GM19397 (cell line): ENCODE measurements around the gene MDC1.

Experiments used
- ATAC-seq: cut with Tn5 transposase; IDR thresholded peaks from one replicate; pipeline ENCODE4 v1.9.1; 2021; ENCODE audit warnings: mild to moderate bottlenecking, moderate library complexity; ENCODE audit not compliant: unreplicated experiment

MDC1 gene

GRCh38 chr6:30747902-30748769, 31.1 kb upstream of the MDC1 start:
- ATAC-seq, result no peak

- ATAC-seq, result no peak
Measured at GRCh38 chr6:30747300-30747687, 30.2 kb upstream of the MDC1 start.

GRCh38 chr6:30744054-30744805, 27.1 kb upstream of the MDC1 start, which contains the start of gene IER3:
Gene IER3 (minus strand): TSS chr6:30744547. CDS start chr6:30744518, 29 bp downstream.
- no peak for ATAC-seq

- ATAC-seq, result peak; percentile 29
Measured at GRCh38 chr6:30743099-30744053, 26.3 kb upstream of the MDC1 start.

GRCh38 chr6:30742316-30743098, 25.4 kb upstream of the MDC1 start, which contains the start of gene FLOT1:
Gene FLOT1 (minus strand): TSS chr6:30742687. CDS start chr6:30742189, 498 bp downstream.
- peak; percentile 68 for ATAC-seq

GRCh38 chr6:30741789-30742315, 24.8 kb upstream of the MDC1 start:
- ATAC-seq, result no peak

- no peak for ATAC-seq
Measured at GRCh38 chr6:30741063-30741779, 24.1 kb upstream of the MDC1 start.

- no peak for ATAC-seq
Measured at GRCh38 chr6:30740540-30740870, 23.4 kb upstream of the MDC1 start.

GRCh38 chr6:30738532-30738931, 21.5 kb upstream of the MDC1 start:
- ATAC-seq, result no peak

- ATAC-seq, result no peak
Measured at GRCh38 chr6:30735668-30736314, 18.7 kb upstream of the MDC1 start.

- ATAC-seq, result no peak
Measured at GRCh38 chr6:30732237-30732943, 15.3 kb upstream of the MDC1 start.

- no peak for ATAC-seq
Measured at GRCh38 chr6:30730601-30731435, 13.7 kb upstream of the MDC1 start.

GRCh38 chr6:30727920-30728553, 11.0 kb upstream of the MDC1 start:
- no peak for ATAC-seq

- ATAC-seq, result no peak
Measured at GRCh38 chr6:30726506-30727413, 9.7 kb upstream of the MDC1 start.

GRCh38 chr6:30725713-30726505, 8.8 kb upstream of the MDC1 start:
- no peak for ATAC-seq
